Uterus (tissue), 2 donors: Measurements from ENCODE around the gene FADS1.

Experiments
- POLR2A ChIP-seq, 2 donors: fragments of 450-650 bp; IDR thresholded peaks; one replicate each; pipeline ENCODE4 v1.6.1; 2016; ENCODE audit warnings: antibody characterized with exemption in 2 of 2, mild to moderate bottlenecking in 1 of 2, moderate library complexity in 1 of 2
- TF ChIP-seq, protein P1 (sequence below), 4 experiments: fragments of 200-600 bp in 2 of 4; fragments of 450-650 bp in 2 of 4; sonication (generic) in 2 of 4; IDR thresholded peaks; one replicate each; pipeline ENCODE4 v1.5.1; 2016 to 2019; ENCODE audit warnings: antibody characterized with exemption in 4 of 4, mild to moderate bottlenecking in 2 of 4, moderate library complexity in 1 of 4

DNA sequence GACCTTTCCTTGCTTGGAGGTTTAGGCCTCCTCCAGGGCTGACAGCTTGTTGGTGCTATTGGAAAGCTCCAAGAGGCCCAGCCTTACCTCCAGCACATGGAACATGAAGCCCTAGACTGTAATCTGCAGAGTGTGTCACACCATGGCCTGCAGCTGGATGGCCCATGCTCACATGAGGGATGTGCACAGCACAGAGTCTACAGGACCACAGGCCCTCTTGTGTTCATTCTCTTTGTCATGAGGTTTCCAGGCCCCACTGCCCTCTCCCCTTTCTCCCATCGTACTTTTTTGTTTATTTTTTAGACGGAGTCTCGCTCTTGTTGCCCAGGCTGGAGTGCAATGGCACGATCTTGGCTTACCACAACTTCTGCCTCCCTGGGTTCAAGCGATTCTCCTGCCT is 10.0 kb downstream of the FADS1 start:
- TF ChIP-seq, protein P1, sequence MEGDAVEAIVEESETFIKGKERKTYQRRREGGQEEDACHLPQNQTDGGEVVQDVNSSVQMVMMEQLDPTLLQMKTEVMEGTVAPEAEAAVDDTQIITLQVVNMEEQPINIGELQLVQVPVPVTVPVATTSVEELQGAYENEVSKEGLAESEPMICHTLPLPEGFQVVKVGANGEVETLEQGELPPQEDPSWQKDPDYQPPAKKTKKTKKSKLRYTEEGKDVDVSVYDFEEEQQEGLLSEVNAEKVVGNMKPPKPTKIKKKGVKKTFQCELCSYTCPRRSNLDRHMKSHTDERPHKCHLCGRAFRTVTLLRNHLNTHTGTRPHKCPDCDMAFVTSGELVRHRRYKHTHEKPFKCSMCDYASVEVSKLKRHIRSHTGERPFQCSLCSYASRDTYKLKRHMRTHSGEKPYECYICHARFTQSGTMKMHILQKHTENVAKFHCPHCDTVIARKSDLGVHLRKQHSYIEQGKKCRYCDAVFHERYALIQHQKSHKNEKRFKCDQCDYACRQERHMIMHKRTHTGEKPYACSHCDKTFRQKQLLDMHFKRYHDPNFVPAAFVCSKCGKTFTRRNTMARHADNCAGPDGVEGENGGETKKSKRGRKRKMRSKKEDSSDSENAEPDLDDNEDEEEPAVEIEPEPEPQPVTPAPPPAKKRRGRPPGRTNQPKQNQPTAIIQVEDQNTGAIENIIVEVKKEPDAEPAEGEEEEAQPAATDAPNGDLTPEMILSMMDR (IDR thresholded peaks at IDR 0.05): no peak
- no peak for TF ChIP-seq POLR2A (IDR thresholded peaks at IDR 0.05)
